HS-5 (cell line): ENCODE measurements around the gene TMEM244.
"Not testable (repeated sequence)": the region's sequence is repeated elsewhere in the genome, so short reads cannot be mapped to it uniquely, and the experiment has no call there.

ENCODE experiments used
- DNase-seq: peaks from one replicate; pipeline ENCODE4 v3.0.0-alpha.2; 2012; ENCODE audit warnings: low read depth

TMEM244 gene

GRCh38 chr6:129860908-129861665 lies at the start of gene TMEM244:
TMEM244 (minus strand) TSS chr6:129861315; CDS start chr6:129861188, 127 bp downstream.
- DNase-seq = peak; percentile 84

- no peak for DNase-seq
These were observed 47.7 kb upstream of the TMEM244 start for GRCh38 chr6:129908858-129909257.

GRCh38 chr6:129908356-129908755 lies 47.2 kb upstream of the TMEM244 start:
- DNase-seq = no peak

GRCh38 chr6:129906515-129907077 lies 45.5 kb upstream of the TMEM244 start:
- no peak for DNase-seq

GRCh38 chr6:129903082-129903481 lies 42.0 kb upstream of the TMEM244 start:
- DNase-seq = no peak

GRCh38 chr6:129902681-129903080 lies 41.6 kb upstream of the TMEM244 start:
- no peak for DNase-seq

GRCh38 chr6:129901910-129902309 lies 40.8 kb upstream of the TMEM244 start:
- no peak for DNase-seq

GRCh38 chr6:129895692-129896091 lies 34.6 kb upstream of the TMEM244 start:
- DNase-seq = no peak

- DNase-seq = no peak
These were observed 33.8 kb upstream of the TMEM244 start for GRCh38 chr6:129894921-129895320.

- DNase-seq = no peak
These were observed 32.5 kb upstream of the TMEM244 start for GRCh38 chr6:129893640-129894039.

- DNase-seq = no peak
These were observed 29.6 kb upstream of the TMEM244 start for GRCh38 chr6:129890701-129891100.

GRCh38 chr6:129890164-129890563 lies 29.0 kb upstream of the TMEM244 start:
- no peak for DNase-seq

GRCh38 chr6:129889580-129889979 lies 28.5 kb upstream of the TMEM244 start:
- peak; percentile 80 for DNase-seq

- no peak for DNase-seq
These were observed 25.5 kb upstream of the TMEM244 start for GRCh38 chr6:129886401-129887155.

- no peak for DNase-seq
These were observed 23.1 kb upstream of the TMEM244 start for GRCh38 chr6:129884211-129884610.

- no peak for DNase-seq
These were observed 21.5 kb upstream of the TMEM244 start for GRCh38 chr6:129882510-129883023.

GRCh38 chr6:129877894-129878293 lies 16.8 kb upstream of the TMEM244 start:
- DNase-seq = not testable (repeated sequence)

GRCh38 chr6:129875610-129876520 lies 14.8 kb upstream of the TMEM244 start:
- DNase-seq = no peak

GRCh38 chr6:129874837-129875236 lies 13.7 kb upstream of the TMEM244 start:
- no peak for DNase-seq

GRCh38 chr6:129872586-129872985 lies 11.5 kb upstream of the TMEM244 start:
- no peak for DNase-seq

- DNase-seq = no peak
These were observed 10.1 kb upstream of the TMEM244 start for GRCh38 chr6:129871221-129871620.

GRCh38 chr6:129867403-129867802 lies 6.3 kb upstream of the TMEM244 start:
- no peak for DNase-seq
